ENCODE measurements around the gene LIME1. TPM values are rescaled to one million over a fixed set of nuclear protein-coding genes. Genes with fewer than 3 reads are reported as not detected.

The LIME1 gene
- total and polyA plus RNA-seq, 5 donors from 2014 or later = 237 to 547 (median 403) TPM

- H3K9me3 Mint-ChIP-seq = peaks cover 0 to 5% (median 0%) of the 10 kb centered on the region in 7 donors
- Histone ChIP-seq H3K9me3 (ENCODE audit: control insufficient read depth in 2 of 2, low read length in 2 of 2) (no peaks in the 10 kb centered on the region), H3K4me3 (ENCODE audit: low read depth, low read length) (no peak overlapping the region), H3K4me1 (ENCODE audit: control insufficient read depth, insufficient read depth, low read length, poor library complexity, severe bottlenecking) (peaks cover 18% of the 10 kb centered on the region), H3K27me3 (ENCODE audit: control insufficient read depth, insufficient read depth, low read length) (no peaks in the 10 kb centered on the region), H3K27ac (ENCODE audit: insufficient read depth, low read length, poor library complexity, severe bottlenecking) (no peak overlapping the region), H3K36me3 (ENCODE audit: control insufficient read depth, insufficient read depth, low read length) (no peaks in the 10 kb centered on the region)
- no peak overlapping the region for H3K4me3 Mint-ChIP-seq
- H3K27ac Mint-ChIP-seq = peak overlapping the region in 1 of 3 donors; percentile 66
- H3K4me1 Mint-ChIP-seq = peaks cover 0 to 14% (median 0%) of the 10 kb centered on the region in 4 donors
- no peaks in the 10 kb centered on the region for H3K36me3 Mint-ChIP-seq
- H3K27me3 Mint-ChIP-seq = no peaks in the 10 kb centered on the region
- DNase-seq (no peak), ATAC-seq (ENCODE audit: low read depth in 2 of 2) (no peak)
Measured at GRCh38 chr20:63691711-63692435, 44.6 kb upstream of the LIME1 start.

- H3K36me3 Mint-ChIP-seq = no peaks in the 10 kb centered on the region
- peaks cover 0 to 5% (median 0%) of the 10 kb centered on the region in 7 donors for H3K9me3 Mint-ChIP-seq
- ATAC-seq (ENCODE audit: low read depth in 2 of 2) (no peak), DNase-seq (no peak)
- H3K36me3 ChIP-seq (ENCODE audit: control insufficient read depth, insufficient read depth, low read length) = no peaks in the 10 kb centered on the region
- H3K27me3 Mint-ChIP-seq = no peaks in the 10 kb centered on the region
- no peak overlapping the region for H3K4me3 ChIP-seq (ENCODE audit: low read depth, low read length)
- H3K4me1 ChIP-seq (ENCODE audit: control insufficient read depth, insufficient read depth, low read length, poor library complexity, severe bottlenecking) = peaks cover 18% of the 10 kb centered on the region
- H3K27ac ChIP-seq (ENCODE audit: insufficient read depth, low read length, poor library complexity, severe bottlenecking) = no peak overlapping the region
- no peak overlapping the region for H3K4me3 Mint-ChIP-seq
- no peaks in the 10 kb centered on the region for H3K27me3 ChIP-seq (ENCODE audit: control insufficient read depth, insufficient read depth, low read length)
- H3K9me3 ChIP-seq (ENCODE audit: control insufficient read depth in 2 of 2, low read length in 2 of 2) = no peaks in the 10 kb centered on the region
- H3K4me1 Mint-ChIP-seq = peaks cover 0 to 16% (median 0%) of the 10 kb centered on the region in 4 donors
- H3K27ac Mint-ChIP-seq = peak overlapping the region in 1 of 3 donors; percentile 71
Measured at GRCh38 chr20:63692436-63693082, 43.9 kb upstream of the LIME1 start.

- H3K27me3 Mint-ChIP-seq = no peaks in the 10 kb centered on the region
- no peak for ATAC-seq (ENCODE audit: low read depth in 2 of 2)
- peaks cover 0 to 5% (median 0%) of the 10 kb centered on the region in 7 donors for H3K9me3 Mint-ChIP-seq
- DNase-seq = no peak
- Histone ChIP-seq H3K4me1 (ENCODE audit: control insufficient read depth, insufficient read depth, low read length, poor library complexity, severe bottlenecking) (peaks cover 17% of the 10 kb centered on the region), H3K9me3 (ENCODE audit: control insufficient read depth in 2 of 2, low read length in 2 of 2) (no peaks in the 10 kb centered on the region), H3K27ac (ENCODE audit: insufficient read depth, low read length, poor library complexity, severe bottlenecking) (no peak overlapping the region), H3K27me3 (ENCODE audit: control insufficient read depth, insufficient read depth, low read length) (no peaks in the 10 kb centered on the region), H3K4me3 (ENCODE audit: low read depth, low read length) (no peak overlapping the region), H3K36me3 (ENCODE audit: control insufficient read depth, insufficient read depth, low read length) (no peaks in the 10 kb centered on the region)
- H3K4me3 Mint-ChIP-seq = no peak overlapping the region
- H3K36me3 Mint-ChIP-seq = no peaks in the 10 kb centered on the region
- no peak overlapping the region for H3K27ac Mint-ChIP-seq
- peaks cover 0 to 15% (median 0%) of the 10 kb centered on the region in 4 donors for H3K4me1 Mint-ChIP-seq
Measured at GRCh38 chr20:63693083-63693732, 43.3 kb upstream of the LIME1 start.

GRCh38 chr20:63693733-63694583 lies 42.5 kb upstream of the LIME1 start:
- Histone ChIP-seq H3K9me3 (ENCODE audit: control insufficient read depth in 2 of 2, low read length in 2 of 2) (no peaks in the 10 kb centered on the region), H3K36me3 (ENCODE audit: control insufficient read depth, insufficient read depth, low read length) (no peaks in the 10 kb centered on the region), H3K27ac (ENCODE audit: insufficient read depth, low read length, poor library complexity, severe bottlenecking) (no peak overlapping the region), H3K4me3 (ENCODE audit: low read depth, low read length) (no peak overlapping the region), H3K4me1 (ENCODE audit: control insufficient read depth, insufficient read depth, low read length, poor library complexity, severe bottlenecking) (peaks cover 17% of the 10 kb centered on the region), H3K27me3 (ENCODE audit: control insufficient read depth, insufficient read depth, low read length) (no peaks in the 10 kb centered on the region)
- peak overlapping the region in 1 of 3 donors; percentile 25 for H3K27ac Mint-ChIP-seq
- H3K36me3 Mint-ChIP-seq = no peaks in the 10 kb centered on the region
- ATAC-seq (ENCODE audit: low read depth in 2 of 2) (no peak), DNase-seq (no peak)
- H3K4me3 Mint-ChIP-seq = peak overlapping the region in 1 of 4 donors; percentile 68
- H3K9me3 Mint-ChIP-seq = peaks cover 0 to 5% (median 0%) of the 10 kb centered on the region in 7 donors
- H3K4me1 Mint-ChIP-seq = peaks cover 0 to 15% (median 0%) of the 10 kb centered on the region in 4 donors
- no peaks in the 10 kb centered on the region for H3K27me3 Mint-ChIP-seq

GRCh38 chr20:63694584-63695423 lies 41.7 kb upstream of the LIME1 start:
- H3K36me3 Mint-ChIP-seq = no peaks in the 10 kb centered on the region
- ATAC-seq (ENCODE audit: low read depth in 2 of 2) (no peak), DNase-seq (no peak)
- no peak overlapping the region for H3K27ac ChIP-seq (ENCODE audit: insufficient read depth, low read length, poor library complexity, severe bottlenecking)
- peaks cover 0 to 15% (median 0%) of the 10 kb centered on the region in 4 donors for H3K4me1 Mint-ChIP-seq
- peaks cover 17% of the 10 kb centered on the region for H3K4me1 ChIP-seq (ENCODE audit: control insufficient read depth, insufficient read depth, low read length, poor library complexity, severe bottlenecking)
- no peaks in the 10 kb centered on the region for H3K27me3 Mint-ChIP-seq
- no peaks in the 10 kb centered on the region for H3K36me3 ChIP-seq (ENCODE audit: control insufficient read depth, insufficient read depth, low read length)
- no peaks in the 10 kb centered on the region for H3K9me3 ChIP-seq (ENCODE audit: control insufficient read depth in 2 of 2, low read length in 2 of 2)
- H3K4me3 Mint-ChIP-seq = no peak overlapping the region
- peak overlapping the region in 1 of 3 donors; percentile 48 for H3K27ac Mint-ChIP-seq
- H3K9me3 Mint-ChIP-seq = peaks cover 0 to 5% (median 0%) of the 10 kb centered on the region in 7 donors
- no peak overlapping the region for H3K4me3 ChIP-seq (ENCODE audit: low read depth, low read length)
- no peaks in the 10 kb centered on the region for H3K27me3 ChIP-seq (ENCODE audit: control insufficient read depth, insufficient read depth, low read length)

- peaks cover 17% of the 10 kb centered on the region for H3K4me1 ChIP-seq (ENCODE audit: control insufficient read depth, insufficient read depth, low read length, poor library complexity, severe bottlenecking)
- Mint-ChIP-seq H3K27me3 (no peaks in the 10 kb centered on the region), H3K4me1 (peaks cover 0 to 15% (median 0%) of the 10 kb centered on the region in 4 donors), H3K9me3 (peaks cover 0 to 5% (median 0%) of the 10 kb centered on the region in 7 donors), H3K27ac (peak overlapping the region in 1 of 3 donors; percentile 55), H3K4me3 (no peak overlapping the region), H3K36me3 (no peaks in the 10 kb centered on the region)
- no peak for DNase-seq
- H3K27me3 ChIP-seq (ENCODE audit: control insufficient read depth, insufficient read depth, low read length) = no peaks in the 10 kb centered on the region
- H3K27ac ChIP-seq (ENCODE audit: insufficient read depth, low read length, poor library complexity, severe bottlenecking) = no peak overlapping the region
- ATAC-seq (ENCODE audit: low read depth in 2 of 2) = no peak
- H3K4me3 ChIP-seq (ENCODE audit: low read depth, low read length) = no peak overlapping the region
- H3K36me3 ChIP-seq (ENCODE audit: control insufficient read depth, insufficient read depth, low read length) = no peaks in the 10 kb centered on the region
- H3K9me3 ChIP-seq (ENCODE audit: control insufficient read depth in 2 of 2, low read length in 2 of 2) = no peaks in the 10 kb centered on the region
Measured at GRCh38 chr20:63695424-63696305, 40.8 kb upstream of the LIME1 start.
